HG03439 (cell line): ENCODE measurements around the gene EPSTI1.
A peak's percentile ranks its signal among the peaks of the same experiment; 100 is the strongest.

Experiments used
- ATAC-seq: cut with Tn5 transposase; IDR thresholded peaks from one replicate; pipeline ENCODE4 v1.9.1; 2021; ENCODE audit warnings: mild to moderate bottlenecking, moderate library complexity; ENCODE audit not compliant: unreplicated experiment

EPSTI1 gene

DNA sequence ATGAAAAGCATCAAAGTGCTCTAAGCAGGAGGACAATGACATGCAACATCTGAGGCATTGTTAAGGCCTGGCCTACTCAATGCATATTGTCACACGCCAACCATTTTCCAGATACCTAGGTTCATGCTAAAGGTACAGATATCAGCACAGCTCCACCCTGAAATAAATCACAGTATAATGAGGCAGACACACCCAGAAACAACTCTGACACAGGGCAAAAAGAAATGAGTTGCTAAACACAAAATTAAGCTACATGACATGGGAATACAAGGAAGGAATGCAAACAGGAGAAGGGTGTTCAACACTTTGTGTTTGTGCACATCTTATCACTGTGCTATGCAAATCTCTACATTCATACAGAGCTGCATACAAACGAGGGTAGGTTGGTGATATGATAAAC, 86.5 kb downstream of the EPSTI1 start:
- ATAC-seq, result no peak

- ATAC-seq, result no peak
Observed at GRCh38 chr13:42899266-42899665, 92.8 kb downstream of the EPSTI1 start.

- ATAC-seq, result no peak
Observed at GRCh38 chr13:42895776-42896175, 96.3 kb downstream of the EPSTI1 start.

GRCh38 chr13:42894765-42895243, 97.2 kb downstream of the EPSTI1 start:
- ATAC-seq, result no peak

- no peak for ATAC-seq
Observed at GRCh38 chr13:42893214-42893671, 98.8 kb downstream of the EPSTI1 start.

- no peak for ATAC-seq
Observed at GRCh38 chr13:42892760-42893159, 99.3 kb downstream of the EPSTI1 start.

GRCh38 chr13:42891591-42891990, 100.5 kb downstream of the EPSTI1 start:
- no peak for ATAC-seq

- no peak for ATAC-seq
Observed at GRCh38 chr13:42885325-42885724, 106.7 kb downstream of the EPSTI1 start.

DNA sequence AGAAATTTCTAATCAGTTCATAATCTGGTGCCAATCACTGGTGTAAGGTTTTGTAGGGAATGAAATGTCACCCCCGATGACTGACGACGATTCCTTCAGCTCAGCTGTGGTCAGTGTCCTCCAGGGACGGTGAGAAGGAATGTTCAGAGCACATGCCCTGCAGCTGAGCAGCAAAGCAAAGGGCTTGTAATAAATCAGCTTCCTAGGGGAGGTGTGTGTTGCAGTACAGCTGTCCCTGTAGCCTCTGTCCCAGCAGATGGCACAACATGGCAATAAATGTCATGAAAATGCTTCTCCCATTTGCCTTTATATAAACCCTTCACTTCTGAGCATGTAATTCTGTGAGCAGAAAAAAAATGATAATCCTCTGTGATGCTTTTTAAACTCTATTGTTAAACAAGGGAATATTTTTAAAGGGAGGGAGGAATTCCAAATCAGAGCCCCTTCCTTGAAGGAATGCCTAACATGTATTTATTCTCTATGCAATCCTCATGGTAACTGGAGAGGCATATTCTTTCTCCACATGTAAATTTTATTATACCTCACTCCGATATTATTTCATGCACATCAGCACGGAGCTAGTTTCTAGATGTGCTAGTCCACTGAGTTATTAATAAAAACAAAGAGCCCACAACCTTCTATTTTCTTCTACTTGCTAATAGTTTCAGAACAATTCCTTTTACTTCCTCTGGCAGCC, 108.1 kb downstream of the EPSTI1 start:
- ATAC-seq, result no peak

- no peak for ATAC-seq
Observed at GRCh38 chr13:42883142-42883541, 108.9 kb downstream of the EPSTI1 start.

GRCh38 chr13:42880056-42880605, 111.9 kb downstream of the EPSTI1 start:
- no peak for ATAC-seq

GRCh38 chr13:42878721-42879120, 113.3 kb downstream of the EPSTI1 start:
- no peak for ATAC-seq

DNA sequence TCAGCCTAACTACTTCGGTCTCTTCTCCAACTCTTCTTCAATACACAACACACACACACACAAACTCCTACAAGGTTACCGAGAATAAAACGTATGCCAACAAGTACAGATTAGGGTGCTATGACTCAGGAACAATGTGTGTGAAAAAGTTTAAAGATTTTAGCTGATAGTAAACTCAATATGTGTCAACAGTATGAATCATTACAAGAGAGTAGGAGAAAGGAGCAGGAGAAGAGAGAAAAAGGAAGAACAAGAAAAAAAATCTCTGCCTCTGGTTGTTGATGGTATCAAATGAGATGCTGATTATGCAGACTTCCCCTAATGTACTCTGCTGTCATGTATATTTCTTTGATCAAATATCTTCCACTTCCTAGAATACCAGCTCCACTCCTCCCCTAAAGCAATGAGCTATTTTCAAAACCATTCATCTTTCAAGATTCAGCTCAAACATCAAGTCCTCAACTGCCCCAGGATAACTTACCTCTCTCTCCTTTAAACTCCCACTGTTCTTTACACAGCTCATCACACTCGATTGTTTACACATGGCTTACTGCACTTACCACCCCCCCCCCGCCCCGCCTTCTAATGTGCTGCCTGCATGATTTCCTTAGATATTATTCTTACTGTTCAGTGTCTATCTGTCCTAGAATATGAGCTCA, 115.0 kb downstream of the EPSTI1 start:
- peak; percentile 29 for ATAC-seq

DNA sequence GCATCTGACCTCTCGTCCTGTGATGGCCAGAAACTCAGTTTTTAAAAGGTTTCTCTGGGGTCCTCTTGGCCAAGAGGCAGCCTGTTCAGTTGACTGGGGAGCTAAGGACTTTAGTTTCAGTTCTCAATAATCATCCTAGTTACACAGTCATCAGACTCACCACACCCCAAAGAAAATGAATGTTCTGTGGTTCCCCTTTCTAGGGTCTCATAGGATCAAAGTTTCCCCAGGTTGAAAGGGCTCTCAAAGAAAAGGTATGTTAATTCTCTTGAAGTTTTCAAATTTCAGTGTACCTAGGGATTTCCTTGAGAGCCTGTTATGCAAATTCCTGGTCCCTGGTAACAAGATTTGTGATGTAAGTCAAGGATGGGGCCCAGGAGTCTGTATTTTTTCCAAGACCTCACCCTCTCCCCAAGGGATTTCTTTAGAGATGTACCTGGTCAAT, 115.7 kb downstream of the EPSTI1 start:
- ATAC-seq, result peak; percentile 84

DNA sequence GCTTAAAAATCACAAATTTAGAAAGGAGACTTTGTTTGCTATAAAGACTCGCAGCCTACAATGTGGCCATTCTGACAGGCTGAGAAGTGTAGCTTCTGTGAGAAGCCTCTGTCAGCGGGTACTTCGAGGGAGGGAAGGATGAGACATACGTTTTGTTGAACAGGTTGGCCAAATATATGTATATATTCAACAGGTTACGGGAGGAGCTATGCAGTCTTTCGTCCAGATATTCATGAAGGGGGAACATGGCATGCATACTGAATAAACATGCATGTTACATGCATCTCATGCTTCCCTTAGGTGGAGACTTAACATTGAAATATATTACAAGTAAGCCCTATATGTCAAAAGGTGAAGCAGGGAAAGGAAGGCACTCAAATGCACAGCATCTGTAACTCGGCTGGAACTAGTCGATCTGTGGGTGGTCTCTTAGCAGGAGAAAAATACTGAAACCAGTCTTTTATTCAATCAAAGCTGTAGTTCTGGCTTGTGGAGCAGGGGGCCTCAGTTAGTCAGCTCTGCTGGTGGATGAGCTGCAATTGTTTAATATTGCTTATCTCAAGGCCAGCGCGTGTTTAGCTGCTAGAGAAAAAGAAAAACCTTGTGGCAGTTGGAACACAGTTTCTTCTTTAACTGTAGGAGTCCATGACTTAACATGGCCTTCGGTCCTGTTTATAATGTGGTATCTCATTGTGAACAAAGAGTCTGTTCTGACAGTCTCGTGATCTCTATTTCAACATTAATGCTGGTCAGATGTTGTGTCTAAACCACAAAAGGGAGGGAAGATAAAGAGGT, 116.4 kb downstream of the EPSTI1 start:
- ATAC-seq, result peak; percentile 39

GRCh38 chr13:42874221-42874620, 117.8 kb downstream of the EPSTI1 start:
- no peak for ATAC-seq

GRCh38 chr13:42873081-42873480, 119.0 kb downstream of the EPSTI1 start:
- ATAC-seq, result no peak

DNA sequence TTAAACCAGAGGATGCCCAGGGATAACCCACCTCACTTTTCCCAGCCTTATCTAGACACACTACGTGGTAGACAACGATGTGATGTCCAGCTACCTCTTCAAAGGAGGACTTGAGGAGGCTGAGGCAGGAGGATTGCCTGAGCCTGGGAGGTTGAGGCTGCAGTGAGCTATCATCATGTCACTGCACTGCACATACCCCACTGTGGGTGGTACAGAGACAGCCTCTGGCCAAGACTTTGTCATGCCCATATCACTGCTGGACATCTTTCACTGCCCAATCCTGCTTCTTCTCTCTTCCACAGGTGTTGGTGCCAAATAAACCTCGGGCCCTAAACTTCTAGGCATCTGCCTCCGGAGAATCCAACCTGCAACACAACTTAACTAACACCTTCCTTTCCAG, 124.8 kb downstream of the EPSTI1 start:
- no peak for ATAC-seq

- no peak for ATAC-seq
Observed at GRCh38 chr13:42865768-42866102, 126.3 kb downstream of the EPSTI1 start.

DNA sequence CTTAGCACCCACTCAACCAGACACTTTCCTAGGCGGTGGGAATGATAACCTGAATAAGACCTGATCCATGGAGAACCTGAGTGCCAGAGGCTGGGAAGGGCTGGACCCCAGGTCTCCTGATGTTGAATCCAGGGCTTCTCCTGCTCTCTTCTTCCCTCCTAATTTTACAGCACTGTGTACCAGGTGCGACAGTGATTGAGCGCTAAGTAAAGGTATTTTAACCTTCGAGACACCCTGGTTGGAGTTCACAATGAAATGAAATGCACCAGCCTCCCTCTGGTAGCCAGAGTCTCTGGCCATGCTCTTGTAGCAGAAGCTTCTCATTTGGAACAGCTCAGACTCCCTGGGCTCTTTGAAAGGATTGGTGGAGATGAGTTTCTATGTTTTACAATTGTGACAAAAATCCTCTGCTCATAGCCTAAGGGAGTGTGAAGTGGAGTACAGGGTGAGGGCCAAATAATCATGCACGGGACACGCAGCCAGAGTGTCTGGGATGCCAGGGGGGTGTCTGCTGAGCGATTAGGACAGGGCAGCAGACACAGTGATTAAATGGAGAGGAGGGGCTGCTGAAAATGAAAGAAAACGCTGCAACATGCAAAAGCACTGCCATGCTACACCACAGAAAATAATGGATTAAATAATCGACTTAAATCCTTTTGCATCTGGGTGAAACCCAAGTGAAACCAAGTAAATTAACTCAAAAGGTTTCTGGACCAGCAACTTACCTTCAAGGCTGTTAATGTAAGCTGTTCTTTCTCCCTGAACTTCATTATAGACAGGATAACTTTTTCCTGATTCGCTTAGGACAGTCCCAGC, 126.9 kb downstream of the EPSTI1 start:
- no peak for ATAC-seq
